Left lung (tissue), 10 donors: ENCODE data around the gene SHISA4. TPM values are rescaled to one million over a fixed set of nuclear protein-coding genes. Genes with fewer than 3 reads are reported as not detected.

Experiments used
- ATAC-seq: fragments of 200-7000 bp; cut with Tn5 transposase; one replicate; pipeline ENCODE4 v1.9.1; 2020; ENCODE audit warnings: moderate library complexity
- DNase-seq, 4 donors: peaks; one replicate each; pipeline ENCODE4 v3.0.0-alpha.2; 2013 to 2020
- H3K27ac ChIP-seq, 2 donors: fragments of 200-600 bp; sonication (generic) in 1 of 2; one replicate each; pipeline versions ENCODE4 v1.5.0 to v1.8.0; 2020 to 2021
- H3K27me3 ChIP-seq, 2 donors: fragments of 200-600 bp; sonication (generic) in 1 of 2; one replicate each; pipeline versions ENCODE4 v1.5.0 to v1.8.0; 2020 to 2021
- H3K36me3 ChIP-seq, 2 donors: fragments of 200-600 bp; sonication (generic) in 1 of 2; one replicate each; pipeline versions ENCODE4 v1.5.0 to v1.8.0; 2020 to 2021
- H3K4me1 ChIP-seq, 2 donors: fragments of 200-600 bp; one replicate each; pipeline ENCODE4 v1.8.0; 2021
- H3K4me3 ChIP-seq, 2 donors: fragments of 200-600 bp; sonication (generic) in 1 of 2; one replicate each; pipeline versions ENCODE4 v1.5.0 to v1.8.0; 2020 to 2021; ENCODE audit warnings: mild to moderate bottlenecking in 1 of 2
- H3K9me3 ChIP-seq, 2 donors: fragments of 200-600 bp; sonication (generic) in 1 of 2; one replicate each; pipeline versions ENCODE4 v1.5.0 to v1.8.0; 2020 to 2021
- CTCF ChIP-seq, 2 donors: fragments of 200-600 bp; sonication (generic) in 1 of 2; IDR thresholded peaks; one replicate each; pipeline versions ENCODE4 v1.5.0 to v1.8.0; 2021; ENCODE audit warnings: antibody characterized with exemption in 2 of 2
- intact Hi-C, 2 donors: fragments of 100-400 bp; cut with DNase I; formaldehyde crosslinking; loops; one replicate each; pipeline versions ENCODE4 v1.11.2 to v1.14.2; 2022
- polyA plus RNA-seq, 6 donors: library from polyadenylated mRNA; unstranded; fragments of 120-200 nt; gene quantifications; one replicate each; pipeline ENCODE4 v1.2.1, GENCODE V29; 2013; ENCODE audit not compliant: insufficient read length in 6 of 6
- total RNA-seq, 2 donors: library from RNA; stranded (reverse); fragmentation: NEBNext Ultra II Directional; extraction: Animal tissue kit (Norgen Biotek cat#: 25700); gene quantifications; one replicate each; pipeline ENCODE4 v1.2.1, GENCODE V29; 2021
- donor health status: DM: no; HTN: yes; CAD: no.
- donor health status: DM: no; HTN: no; CAD: no.

The SHISA4 gene
- total and polyA plus RNA-seq, 8 donors = 12.7 to 26.1 (median 19.3) TPM

DNA sequence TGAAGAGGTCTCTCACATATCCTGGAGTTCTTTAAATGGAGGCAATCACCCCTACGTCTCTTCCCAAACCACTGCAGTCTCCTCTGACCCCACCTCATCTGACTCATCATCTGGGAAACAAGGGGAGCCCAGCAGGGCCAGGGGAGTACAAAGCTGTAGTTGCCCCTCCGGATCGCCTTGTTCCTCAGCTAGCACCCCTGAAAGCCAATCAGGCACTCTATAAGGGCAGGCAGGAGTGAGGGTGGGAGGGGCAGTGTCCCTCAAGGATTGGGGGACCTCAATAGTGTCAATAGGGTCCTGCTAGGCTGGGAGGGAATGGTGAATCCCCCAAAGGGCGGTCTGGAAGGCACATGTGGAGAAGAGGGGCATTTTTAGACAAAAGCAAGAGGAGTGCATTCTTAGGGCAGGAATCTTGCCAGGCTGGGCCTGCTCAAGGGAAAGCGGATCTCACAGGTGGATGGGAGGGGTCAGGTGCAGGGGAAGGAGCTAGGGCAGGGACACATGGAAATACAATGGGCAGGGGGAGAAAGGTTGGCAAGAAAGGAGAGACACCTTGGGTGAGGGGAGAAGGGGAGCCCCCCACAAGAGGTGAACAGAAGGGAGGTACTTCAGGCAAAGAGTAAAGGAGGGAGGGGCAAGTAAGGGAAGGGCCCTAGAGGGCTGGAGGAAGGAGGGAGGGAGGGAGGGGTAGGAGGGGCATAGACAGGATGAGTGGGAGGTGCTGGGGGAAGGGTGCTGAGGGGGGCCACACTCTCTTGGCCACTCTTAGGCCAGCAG, 5.8 kb downstream of the SHISA4 start:
- Histone ChIP-seq H3K27me3 (peaks cover 0 to 11% of the 10 kb centered on the region in 2 donors), H3K36me3 (no peaks in the 10 kb centered on the region), H3K9me3 (no peaks in the 10 kb centered on the region), H3K4me1 (peaks cover 7% of the 10 kb centered on the region in 2 donors), H3K27ac (no peak overlapping the region), H3K4me3 (no peak overlapping the region)
- DNase-seq (no peak), ATAC-seq (no peak)
- TF ChIP-seq CTCF (IDR thresholded peaks at IDR 0.05) = no peak
- intact Hi-C loops = loop anchor here in 1 of 2 donors (2.0 kb wide), 1 partner anchor 78 kb away; no protein-coding TSS in a partner anchor

GRCh38 chr1:201895120-201895665, 6.5 kb downstream of the SHISA4 start:
- peaks cover 4 to 5% of the 10 kb centered on the region in 2 donors for H3K4me1 ChIP-seq
- DNase-seq (no peak), ATAC-seq (no peak)
- no peak overlapping the region for H3K4me3 ChIP-seq
- no peaks in the 10 kb centered on the region for H3K36me3 ChIP-seq
- H3K27me3 ChIP-seq = peaks cover 0 to 5% of the 10 kb centered on the region in 2 donors
- no peak overlapping the region for H3K27ac ChIP-seq
- no peaks in the 10 kb centered on the region for H3K9me3 ChIP-seq
- intact Hi-C loops = loop anchor here in 1 of 2 donors (2.0 kb wide), 1 partner anchor 78 kb away; no protein-coding TSS in a partner anchor
- no peak for TF ChIP-seq CTCF (IDR thresholded peaks at IDR 0.05)

- Histone ChIP-seq H3K9me3 (no peaks in the 10 kb centered on the region), H3K36me3 (no peaks in the 10 kb centered on the region), H3K4me3 (no peak overlapping the region), H3K27ac (peak overlapping the region in 1 of 2 donors; percentile 11), H3K4me1 (peaks cover 4 to 5% of the 10 kb centered on the region in 2 donors), H3K27me3 (no peaks in the 10 kb centered on the region)
- TF ChIP-seq CTCF (IDR thresholded peaks at IDR 0.05) = peak; percentile 88 to 91
- DNase-seq (peak; percentile 67 to 94 (median 88)), ATAC-seq (peak; percentile 93)
- intact Hi-C loops = loop anchor here in 1 of 2 donors (2.0 kb wide), 1 partner anchor 77 kb away; no protein-coding TSS in a partner anchor
These were observed 7.5 kb downstream of the SHISA4 start for GRCh38 chr1:201895913-201896807.

GRCh38 chr1:201896951-201897391, 8.3 kb downstream of the SHISA4 start:
- Histone ChIP-seq H3K27me3 (no peaks in the 10 kb centered on the region), H3K9me3 (no peaks in the 10 kb centered on the region), H3K27ac (no peak overlapping the region), H3K36me3 (no peaks in the 10 kb centered on the region), H3K4me3 (no peak overlapping the region), H3K4me1 (peaks cover 4 to 5% of the 10 kb centered on the region in 2 donors)
- ATAC-seq = no peak
- no peak for TF ChIP-seq CTCF (IDR thresholded peaks at IDR 0.05)
- DNase-seq = no peak
- intact Hi-C loops = no loop called here
